Heart right ventricle (tissue), 16 donors: ENCODE data around the gene HSPA9. TPM values are rescaled to one million over a fixed set of nuclear protein-coding genes. Genes with fewer than 3 reads are reported as not detected.

Experiments used
- ATAC-seq, 8 donors: fragments of 200-7000 bp; cut with Tn5 transposase; one replicate each; pipeline ENCODE4 v1.9.1; 2020; ENCODE audit warnings: mild to moderate bottlenecking in 8 of 8, moderate library complexity in 8 of 8, moderate number of reproducible peaks in 1 of 8
- DNase-seq, 2 donors: peaks; one replicate each; pipeline ENCODE4 v3.0.0-alpha.2; 2020
- H3K27ac ChIP-seq, 10 donors: fragments of 200-600 bp; sonication (generic) in 2 of 10; one replicate each; pipeline versions ENCODE4 v1.5.0 to v1.8.0; 2020 to 2022; ENCODE audit warnings: mild to moderate bottlenecking in 3 of 10
- H3K27me3 ChIP-seq, 7 donors: fragments of 200-600 bp; one replicate each; pipeline ENCODE4 v1.8.0; 2021 to 2022; ENCODE audit warnings: mild to moderate bottlenecking in 2 of 7
- H3K36me3 ChIP-seq, 9 donors: fragments of 200-600 bp; sonication (generic) in 1 of 9; one replicate each; pipeline versions ENCODE4 v1.5.0 to v1.8.0; 2020 to 2022; ENCODE audit warnings: mild to moderate bottlenecking in 2 of 9
- H3K4me1 ChIP-seq, 9 donors: fragments of 200-600 bp; sonication (generic) in 1 of 9; one replicate each; pipeline versions ENCODE4 v1.5.0 to v1.8.0; 2020 to 2022; ENCODE audit warnings: mild to moderate bottlenecking in 4 of 9
- H3K4me3 ChIP-seq, 10 donors: fragments of 200-600 bp; sonication (generic) in 2 of 10; one replicate each; pipeline versions ENCODE4 v1.5.0 to v1.8.0; 2020 to 2022; ENCODE audit warnings: mild to moderate bottlenecking in 7 of 10, moderate library complexity in 2 of 10
- H3K9me3 ChIP-seq, 11 donors: fragments of 200-600 bp in 10 of 11; sonication (generic) in 2 of 11; one replicate each; pipeline versions ENCODE4 v1.5.0 to v1.8.0; 2013 to 2022; ENCODE audit warnings: mild to moderate bottlenecking in 2 of 11, control low read depth in 1 of 11, moderate library complexity in 1 of 11
- WGBS, 2 donors: extraction: QIAGEN DNeasy Blood & Tissue Kit; methylation state at CpG; one replicate each; pipeline ENCODE4 v1.1.7; 2013; ENCODE audit warnings: inconsistent platforms in 1 of 2; 5-methylcytosine and 5-hydroxymethylcytosine counted together
- intact Hi-C, 10 donors: fragments of 100-400 bp; cut with DNase I; formaldehyde crosslinking; loops; one replicate each; pipeline versions ENCODE4 v1.11.1 to v1.14.2; 2022
- polyA plus RNA-seq, 2 donors: library from polyadenylated mRNA; stranded (reverse); fragments of 200-250 nt; gene quantifications; one replicate each; pipeline ENCODE4 v1.2.3, GENCODE V29; 2013
- total RNA-seq, 10 donors: library from RNA; stranded (reverse); fragmentation: NEBNext Ultra II Directional in 3 of 10; extraction: Animal tissue kit (Norgen Biotek cat#: 25700) in 3 of 10; gene quantifications; one replicate each; pipeline versions ENCODE4 v1.2.1 to v1.2.4, GENCODE V29; 2021 to 2023
- TF ChIP-seq, protein P1 (sequence below), 9 donors: fragments of 200-600 bp; sonication (generic) in 2 of 9; IDR thresholded peaks; one replicate each; pipeline versions ENCODE4 v1.5.0 to v1.8.0; 2021 to 2022; ENCODE audit warnings: antibody characterized with exemption in 9 of 9, mild to moderate bottlenecking in 5 of 9, moderate library complexity in 1 of 9
- donor health status: Arrhythmogenic right ventricular cardiomyopathy.
- donor health status: ischemic (EF 13 %, LVEDD 7.1; RV severe dilation, severe dysfunction).
- donor health status: healthy with polysubstance abuse.
- donor health status: DM: no; HTN: yes; CAD: no.
- donor health status: DM: no; HTN: no; CAD: no.
- donor health status: ischemic (EF 25% LVEDD 6.9; RV normal size, moderate dysfunction).
- donor health status: ischemic (EF 25% LVEDD 5.7; RV mildly dilated, moderate dysfunction).
- donor health status: healthy.
- donor health status: DM: yes; HTN: yes; CAD: no.
- donor health status: Ischemic cardiomyopathy.
- donor health status: ischemic (EF 35%, LVEDD 5.7; RV mildly dilated, moderate dysfunction).
- donor health status: nonischemic (EF 11% LVEDD 7.7; RV severe dilation, severe dysfunction).
- donor health status: DM: yes; HTN: yes; CAD: no.
- donor health status: PGD.
- donor health status: ischemic (EF 29% LVEDD 5.4; RV normal size, mild dysfunction).
- donor health status: nonischemic (EF 23%, LVEDD 6.1; RV moderate dilation, normal function).

HSPA9 gene
- total and polyA plus RNA-seq, 12 donors: 82.9 to 415 (median 315) TPM

DNA sequence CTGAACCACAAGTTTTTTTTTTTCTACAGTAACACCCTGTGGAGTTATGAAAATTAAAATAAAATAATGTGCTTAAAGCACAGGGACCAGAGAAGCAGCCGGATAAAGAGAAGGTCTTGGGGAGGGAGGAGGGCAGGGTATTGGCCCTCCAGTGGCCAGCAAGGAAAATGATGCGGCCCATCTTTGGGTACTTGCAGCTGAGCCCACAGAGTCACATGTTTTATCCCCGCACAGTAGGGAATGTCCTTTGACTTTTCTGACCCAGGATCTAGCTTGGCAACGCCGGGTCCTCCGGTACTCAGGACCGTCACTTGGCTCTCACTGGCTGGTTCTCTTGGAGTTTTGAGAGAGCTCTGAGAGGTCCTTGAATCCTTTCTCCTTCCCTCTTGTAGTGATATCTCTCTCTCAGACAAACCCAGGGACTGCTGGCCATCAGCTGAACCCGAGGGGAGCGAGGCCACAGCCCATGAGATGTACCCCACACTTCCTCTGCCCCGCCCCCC, 35.3 kb upstream of the HSPA9 start:
- no peaks in the 10 kb centered on the region for H3K36me3 ChIP-seq
- peak overlapping the region in 9 of 10 donors; percentile 11 to 56 (median 43) for H3K4me3 ChIP-seq
- H3K27me3 ChIP-seq: peaks cover 0 to 14% (median 0%) of the 10 kb centered on the region in 7 donors
- DNase-seq (peak in 1 of 2 donors; percentile 17), ATAC-seq (peak in 7 of 8 donors; percentile 49 to 77 (median 59))
- WGBS, 2 donors: 34 to 35% methylated on average over 10 of the region's 10 CpGs
- intact Hi-C loops: no loop called here
- H3K27ac ChIP-seq: peak overlapping the region in 6 of 10 donors; percentile 10 to 65 (median 40)
- TF ChIP-seq, protein P1, sequence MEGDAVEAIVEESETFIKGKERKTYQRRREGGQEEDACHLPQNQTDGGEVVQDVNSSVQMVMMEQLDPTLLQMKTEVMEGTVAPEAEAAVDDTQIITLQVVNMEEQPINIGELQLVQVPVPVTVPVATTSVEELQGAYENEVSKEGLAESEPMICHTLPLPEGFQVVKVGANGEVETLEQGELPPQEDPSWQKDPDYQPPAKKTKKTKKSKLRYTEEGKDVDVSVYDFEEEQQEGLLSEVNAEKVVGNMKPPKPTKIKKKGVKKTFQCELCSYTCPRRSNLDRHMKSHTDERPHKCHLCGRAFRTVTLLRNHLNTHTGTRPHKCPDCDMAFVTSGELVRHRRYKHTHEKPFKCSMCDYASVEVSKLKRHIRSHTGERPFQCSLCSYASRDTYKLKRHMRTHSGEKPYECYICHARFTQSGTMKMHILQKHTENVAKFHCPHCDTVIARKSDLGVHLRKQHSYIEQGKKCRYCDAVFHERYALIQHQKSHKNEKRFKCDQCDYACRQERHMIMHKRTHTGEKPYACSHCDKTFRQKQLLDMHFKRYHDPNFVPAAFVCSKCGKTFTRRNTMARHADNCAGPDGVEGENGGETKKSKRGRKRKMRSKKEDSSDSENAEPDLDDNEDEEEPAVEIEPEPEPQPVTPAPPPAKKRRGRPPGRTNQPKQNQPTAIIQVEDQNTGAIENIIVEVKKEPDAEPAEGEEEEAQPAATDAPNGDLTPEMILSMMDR (IDR thresholded peaks at IDR 0.05): peak in 6 of 9 donors; percentile 13 to 39 (median 26)
- peaks cover 0 to 28% (median 7%) of the 10 kb centered on the region in 9 donors for H3K4me1 ChIP-seq
- no peaks in the 10 kb centered on the region for H3K9me3 ChIP-seq

DNA sequence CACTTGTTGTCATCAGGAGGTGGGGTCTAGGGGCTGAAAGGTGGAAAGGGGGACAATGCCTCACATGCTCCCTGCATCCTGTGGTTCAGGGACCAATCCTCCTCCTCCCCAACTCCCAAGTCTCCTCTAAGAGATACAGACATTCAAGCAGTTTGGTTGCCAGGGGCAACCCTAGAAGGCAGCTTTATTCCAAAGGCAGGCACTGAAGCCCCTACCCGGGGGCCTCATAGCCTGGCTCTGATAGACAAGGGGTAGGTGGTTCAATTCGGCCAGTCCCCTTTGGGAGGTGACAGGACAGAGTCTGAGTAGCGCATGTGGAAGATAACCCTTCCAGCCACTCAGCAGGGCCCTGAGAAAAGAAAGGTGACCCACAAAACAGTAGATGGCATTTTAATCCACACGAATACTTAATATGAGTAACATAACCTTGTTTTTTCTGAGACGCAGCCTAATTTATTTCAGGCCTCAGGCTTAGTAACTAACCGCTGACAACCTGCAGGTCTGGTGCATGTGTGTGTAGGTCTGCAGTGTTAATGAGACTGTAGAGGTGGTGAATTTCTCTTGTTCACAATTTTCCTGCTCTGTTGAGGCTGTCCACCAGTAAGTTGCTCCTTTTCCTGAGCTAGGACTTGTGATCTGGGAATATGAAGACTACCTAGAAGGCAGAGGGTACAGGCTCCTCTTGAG, 31.3 kb upstream of the HSPA9 start:
- Histone ChIP-seq H3K9me3 (no peaks in the 10 kb centered on the region), H3K36me3 (no peaks in the 10 kb centered on the region), H3K27me3 (peaks cover 0 to 3% (median 0%) of the 10 kb centered on the region in 7 donors), H3K27ac (peak overlapping the region in 2 of 10 donors; percentile 40 to 48), H3K4me1 (peaks cover 0 to 51% (median 5%) of the 10 kb centered on the region in 9 donors), H3K4me3 (no peak overlapping the region)
- WGBS, 2 donors: 85 to 86% methylated on average over 6 of the region's 6 CpGs
- no peak for DNase-seq
- TF ChIP-seq, protein P1 (IDR thresholded peaks at IDR 0.05): no peak
- ATAC-seq: no peak
- intact Hi-C loops: no loop called here

DNA sequence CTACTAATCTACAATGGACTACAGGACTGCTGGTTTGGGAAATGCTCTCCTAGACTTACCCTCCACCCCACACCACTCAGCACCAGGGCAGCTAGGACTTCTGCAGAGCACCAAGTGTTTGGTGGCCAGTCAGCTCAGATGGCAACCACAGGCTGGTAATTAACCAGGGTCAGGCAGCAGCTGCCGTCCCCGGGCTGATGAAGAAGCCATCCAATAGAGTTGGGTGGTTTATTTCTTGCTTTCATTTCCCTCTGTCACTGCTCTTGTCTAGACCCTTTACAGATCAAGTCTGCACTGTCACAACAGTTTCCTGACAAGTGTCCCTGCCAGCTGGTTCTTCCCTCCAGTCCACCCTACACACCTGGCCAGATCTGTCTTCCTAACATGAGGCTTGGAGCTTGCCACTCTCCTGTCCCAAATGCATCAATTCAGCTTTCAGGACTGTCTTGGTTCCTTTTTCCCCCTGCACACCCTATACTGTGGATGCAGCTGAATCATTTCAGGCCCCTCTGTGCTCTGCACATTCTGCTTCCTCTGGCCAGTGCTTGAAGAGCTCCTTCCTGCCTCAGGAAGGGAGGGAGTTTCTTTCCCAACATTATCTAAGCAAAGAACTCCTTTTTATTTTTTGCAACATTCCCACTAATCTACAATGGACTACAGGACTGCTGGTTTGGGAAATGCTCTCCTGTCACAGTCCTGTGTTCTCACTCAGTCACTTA, 30.2 kb upstream of the HSPA9 start:
- Histone ChIP-seq H3K27me3 (no peaks in the 10 kb centered on the region), H3K36me3 (no peaks in the 10 kb centered on the region), H3K4me1 (peaks cover 0 to 48% (median 5%) of the 10 kb centered on the region in 9 donors), H3K9me3 (no peaks in the 10 kb centered on the region), H3K4me3 (no peak overlapping the region), H3K27ac (peak overlapping the region in 2 of 10 donors; percentile 40 to 48)
- peak in 4 of 8 donors; percentile 27 to 67 (median 50) for ATAC-seq
- no peak for DNase-seq
- TF ChIP-seq, protein P1 (IDR thresholded peaks at IDR 0.05): no peak
- 44 to 60% methylated on average over 2 of the region's 2 CpGs for WGBS, 2 donors
- intact Hi-C loops: no loop called here

DNA sequence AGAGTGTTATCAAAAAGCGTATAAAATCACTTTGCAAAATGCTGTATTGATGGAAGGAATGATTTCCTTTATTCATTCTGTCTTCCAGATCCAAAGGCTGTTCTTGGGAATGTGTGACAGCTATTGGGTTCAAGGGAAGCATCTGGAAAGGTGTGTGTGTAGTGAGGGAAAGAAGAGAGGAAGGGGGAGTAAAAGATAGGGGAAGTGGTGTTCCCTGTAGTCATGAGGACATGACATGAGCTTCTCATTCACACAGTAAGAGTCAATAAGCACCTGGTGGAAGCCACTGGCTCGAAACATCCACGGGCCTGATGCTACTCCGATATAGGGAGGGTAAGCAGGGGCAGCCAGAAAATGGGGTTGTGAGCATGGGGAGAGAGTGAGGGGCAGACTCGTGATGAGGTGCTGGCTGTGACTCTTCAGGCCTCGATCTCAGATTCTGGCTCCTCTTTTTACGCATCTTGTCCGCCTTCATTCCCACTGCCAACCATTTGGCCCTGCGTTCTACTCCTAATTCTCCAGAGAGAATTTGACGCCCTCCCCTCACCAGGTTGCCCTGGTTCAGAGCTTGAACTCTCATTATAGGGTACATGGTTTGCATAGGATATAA, 29.1 kb upstream of the HSPA9 start:
- no peak for DNase-seq
- 95 to 96% methylated on average over 10 of the region's 10 CpGs for WGBS, 2 donors

More for the DNA sequence above, 29.1 kb upstream of the HSPA9 start:
- no peaks in the 10 kb centered on the region for H3K9me3 ChIP-seq
- no peak overlapping the region for H3K27ac ChIP-seq
- ATAC-seq: no peak
- no peaks in the 10 kb centered on the region for H3K27me3 ChIP-seq
- no peaks in the 10 kb centered on the region for H3K36me3 ChIP-seq
- intact Hi-C loops: no loop called here
- TF ChIP-seq, protein P1 (IDR thresholded peaks at IDR 0.05): no peak
- no peak overlapping the region for H3K4me3 ChIP-seq
- H3K4me1 ChIP-seq: peaks cover 0 to 48% (median 5%) of the 10 kb centered on the region in 9 donors
